WTC11 (cell line): ENCODE results near the gene TAS2R10. TPM values are rescaled to one million over a fixed set of nuclear protein-coding genes. Genes with fewer than 3 reads are reported as not detected.

ENCODE experiments used
- ATAC-seq: fragments of 200-7000 bp; cut with Tn5 transposase; 2 replicates; pipeline ENCODE4 v1.10.0; 2021; ENCODE audit warnings: mild to moderate bottlenecking, moderate library complexity
- CTCF ChIA-PET: fragments of 300-600 bp; sonication (Branson Sonifier 250); formaldehyde crosslinking; loops from one replicate; lab custom pipeline; 2021; ENCODE audit warnings: antibody characterized with exemption; lab: Charles Lee
- POLR2A ChIA-PET: fragments of 350-600 bp; sonication (Branson Sonifier 250); formaldehyde crosslinking; loops from one replicate; lab custom pipeline; 2021; ENCODE audit warnings: antibody characterized with exemption; lab: Charles Lee
- DNase-seq: peaks from one replicate; pipeline ENCODE4 v3.0.0; 2021; ENCODE audit warnings: low spot score
- H3K27ac Mint-ChIP-seq: 2 replicates; pipeline ENCODE4 v1.8.0; 2021; ENCODE audit warnings: mixed read lengths
- H3K27me3 Mint-ChIP-seq: 2 replicates; pipeline ENCODE4 v1.8.0; 2021; ENCODE audit warnings: low read depth, mild to moderate bottlenecking, moderate library complexity, mixed read lengths
- H3K36me3 Mint-ChIP-seq: 2 replicates; pipeline ENCODE4 v1.8.0; 2021; ENCODE audit warnings: mixed read lengths
- H3K4me1 Mint-ChIP-seq: 2 replicates; pipeline ENCODE4 v1.8.0; 2022; ENCODE audit warnings: mixed read lengths
- H3K4me3 Mint-ChIP-seq: 2 replicates; pipeline ENCODE4 v1.8.0; 2021; ENCODE audit warnings: mild to moderate bottlenecking, moderate library complexity, mixed read lengths
- H3K9me3 Mint-ChIP-seq: 2 replicates; pipeline ENCODE4 v1.8.0; 2021; ENCODE audit warnings: mixed read lengths
- ATF2 ChIP-seq: sonication (generic); formaldehyde crosslinking; IDR thresholded peaks from 2 replicates; pipeline ENCODE4 v1.8.1; 2022; ENCODE audit warnings: low read depth, missing genetic modification reagents, borderline replicate concordance
- CDX4 ChIP-seq: fragments of 250-450 bp; sonication (Bioruptor Pico); IDR thresholded peaks from 2 replicates; pipeline ENCODE4 v1.9.0; 2021; ENCODE audit warnings: moderate library complexity, mild to moderate bottlenecking, inconsistent platforms, borderline replicate concordance
- CREB1 ChIP-seq: sonication (generic); formaldehyde crosslinking; IDR thresholded peaks from 2 replicates; pipeline ENCODE4 v1.8.0; 2023; ENCODE audit warnings: mild to moderate bottlenecking, missing genetic modification reagents
- ETV6 ChIP-seq: sonication (generic); formaldehyde crosslinking; IDR thresholded peaks from 2 replicates; pipeline ENCODE4 v1.8.1; 2022; ENCODE audit warnings: mild to moderate bottlenecking, missing genetic modification reagents
- FOXJ3 ChIP-seq: sonication (generic); formaldehyde crosslinking; IDR thresholded peaks from 2 replicates; pipeline ENCODE4 v1.9.0; 2021; ENCODE audit warnings: missing genetic modification reagents, mild to moderate bottlenecking, borderline replicate concordance
- GRHL2 ChIP-seq: fragments of 250-450 bp; sonication (Bioruptor Pico); IDR thresholded peaks from 2 replicates; pipeline ENCODE4 v1.8.0; 2022; ENCODE audit warnings: mild to moderate bottlenecking, moderate library complexity; ENCODE audit not compliant: insufficient replicate concordance, severe bottlenecking
- MYBL2 ChIP-seq: sonication (generic); formaldehyde crosslinking; IDR thresholded peaks from 2 replicates; pipeline ENCODE4 v1.8.1; 2023; ENCODE audit warnings: mild to moderate bottlenecking, moderate library complexity, missing genetic modification reagents
- NR2C2 ChIP-seq: sonication (generic); formaldehyde crosslinking; IDR thresholded peaks from 2 replicates; pipeline ENCODE4 v1.8.0; 2022; ENCODE audit warnings: mild to moderate bottlenecking, missing genetic modification reagents
- PRRX2 ChIP-seq: fragments of 250-450 bp; sonication (Bioruptor Pico); IDR thresholded peaks from 2 replicates; pipeline ENCODE4 v1.8.0; 2021; ENCODE audit warnings: mild to moderate bottlenecking
- RELA ChIP-seq: sonication (generic); formaldehyde crosslinking; IDR thresholded peaks from 2 replicates; pipeline ENCODE4 v1.8.1; 2022; ENCODE audit warnings: missing genetic modification reagents, mild to moderate bottlenecking, borderline replicate concordance
- SMAD4 ChIP-seq: sonication (generic); formaldehyde crosslinking; IDR thresholded peaks from 2 replicates; pipeline ENCODE4 v1.8.0; 2022; ENCODE audit warnings: mild to moderate bottlenecking, missing genetic modification reagents
- TP53 ChIP-seq: sonication (generic); formaldehyde crosslinking; IDR thresholded peaks from 2 replicates; pipeline ENCODE4 v1.8.1; 2023; ENCODE audit warnings: mild to moderate bottlenecking, missing genetic modification reagents
- ZNF281 ChIP-seq: sonication (generic); formaldehyde crosslinking; IDR thresholded peaks from 2 replicates; pipeline ENCODE4 v1.8.0; 2023; ENCODE audit warnings: mild to moderate bottlenecking, missing genetic modification reagents
- ZNF396 ChIP-seq: fragments of 250-450 bp; sonication (Bioruptor Pico); IDR thresholded peaks from 2 replicates; pipeline ENCODE4 v1.8.0; 2021; ENCODE audit warnings: mild to moderate bottlenecking, moderate library complexity, borderline replicate concordance
- ZNF532 ChIP-seq: fragments of 250-450 bp; sonication (Bioruptor Pico); IDR thresholded peaks from 2 replicates; pipeline ENCODE4 v1.9.0; 2021; ENCODE audit warnings: mild to moderate bottlenecking, borderline replicate concordance
- total RNA-seq: library from RNA; stranded (reverse); gene quantifications from 3 replicates; pipeline ENCODE4 v1.2.3, GENCODE V29; 2021
- TF ChIP-seq, protein P1 (sequence below): fragments of 250-450 bp; sonication (Bioruptor Pico); IDR thresholded peaks from 2 replicates; pipeline ENCODE4 v1.9.0; 2021; ENCODE audit warnings: mild to moderate bottlenecking
- TF ChIP-seq, protein P2 (sequence below): sonication (generic); formaldehyde crosslinking; IDR thresholded peaks from 2 replicates; pipeline ENCODE4 v1.8.1; 2023; ENCODE audit warnings: mild to moderate bottlenecking, missing genetic modification reagents, moderate library complexity
- TF ChIP-seq, protein P3 (sequence below): sonication (generic); formaldehyde crosslinking; IDR thresholded peaks from 2 replicates; pipeline ENCODE4 v1.8.1; 2022; ENCODE audit warnings: mild to moderate bottlenecking, moderate library complexity, missing genetic modification reagents
- TF ChIP-seq, protein P4 (sequence below): fragments of 250-450 bp; sonication (Bioruptor Pico); IDR thresholded peaks from 2 replicates; pipeline ENCODE4 v1.8.0; 2021; ENCODE audit warnings: mild to moderate bottlenecking

Gene TAS2R10
- total RNA-seq, 1 experiment from 2014 or later, result not detected

DNA sequence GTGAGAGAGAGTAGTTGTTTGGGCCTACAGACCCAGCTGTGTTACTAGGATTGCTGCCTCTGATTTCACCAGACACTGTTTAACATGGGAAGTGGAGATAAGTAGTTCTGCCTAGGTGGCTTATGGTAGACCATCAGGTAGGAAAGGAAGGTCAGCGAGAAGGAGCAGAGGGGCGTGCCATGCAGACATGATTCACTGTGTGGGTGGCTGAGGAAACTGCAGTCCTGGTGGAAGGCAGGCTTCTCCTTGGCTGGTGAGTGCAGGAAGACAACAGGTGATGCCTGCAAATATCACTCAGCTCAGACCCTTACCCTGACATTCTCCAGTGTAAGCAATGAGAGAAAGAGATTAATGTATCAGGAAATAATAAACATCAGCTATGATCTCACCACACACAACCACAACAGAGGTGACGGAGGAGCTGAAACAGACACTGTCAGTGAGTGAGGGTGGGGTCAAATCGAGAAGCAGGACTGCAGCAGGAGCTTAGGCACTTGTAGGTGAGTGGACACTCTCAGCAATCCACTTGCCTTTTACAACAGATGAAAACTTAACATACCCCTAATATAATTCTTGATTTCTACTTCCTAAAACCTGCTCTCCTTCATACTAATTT is 25.2 kb upstream of the TAS2R10 start:
- POLR2A ChIA-PET, result no interaction called here
- peaks cover 23% of the 10 kb centered on the region for H3K36me3 Mint-ChIP-seq

DNA sequence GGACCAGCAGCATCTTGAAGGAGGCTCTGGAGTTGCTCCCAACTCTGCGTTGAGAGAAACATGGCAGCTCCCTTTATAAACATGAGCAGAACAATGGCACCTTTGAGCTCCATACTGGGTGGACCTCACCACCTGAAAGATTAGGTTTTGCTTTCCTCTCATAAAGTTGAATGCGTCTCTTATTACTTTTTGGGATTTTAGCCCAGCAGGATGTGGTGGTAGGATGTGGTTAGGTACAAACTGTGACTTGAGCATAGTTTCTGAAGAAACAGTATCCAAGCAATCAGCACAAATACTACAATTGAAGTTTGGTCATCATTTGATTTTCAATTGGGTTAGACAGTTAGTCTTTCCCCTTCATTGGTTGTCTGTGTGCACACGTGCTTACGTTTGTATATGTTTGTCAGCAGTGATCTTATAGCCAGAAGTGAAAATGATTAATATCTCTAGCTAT is 23.3 kb upstream of the TAS2R10 start, which contains the start of gene PRR4:
Gene PRR4, minus strand, starts transcription at position 51 of the 454 bp plus-strand sequence. Its CDS starts 38 bp downstream, at position 13.
- H3K4me3 Mint-ChIP-seq, result no peak within 1 kb of the TSS
- ChIA-PET POLR2A (no interaction called here), CTCF (no interaction called here)
- peaks cover 3% of the 10 kb centered on the region; the same call in 1 of the 2 replicates for H3K4me1 Mint-ChIP-seq
- peaks cover under 1% of the 10 kb centered on the region for H3K9me3 Mint-ChIP-seq
- H3K36me3 Mint-ChIP-seq, result peaks cover 5% of the 10 kb centered on the region
- DNase-seq (no peak), ATAC-seq (no peak)
- H3K27ac Mint-ChIP-seq, result no peak within 1 kb of the TSS
- H3K27me3 Mint-ChIP-seq, result no peaks in the 10 kb centered on the region
- TF ChIP-seq MYBL2 (CRISPR knock-in tag), result no peak
- TF ChIP-seq, protein P1, sequence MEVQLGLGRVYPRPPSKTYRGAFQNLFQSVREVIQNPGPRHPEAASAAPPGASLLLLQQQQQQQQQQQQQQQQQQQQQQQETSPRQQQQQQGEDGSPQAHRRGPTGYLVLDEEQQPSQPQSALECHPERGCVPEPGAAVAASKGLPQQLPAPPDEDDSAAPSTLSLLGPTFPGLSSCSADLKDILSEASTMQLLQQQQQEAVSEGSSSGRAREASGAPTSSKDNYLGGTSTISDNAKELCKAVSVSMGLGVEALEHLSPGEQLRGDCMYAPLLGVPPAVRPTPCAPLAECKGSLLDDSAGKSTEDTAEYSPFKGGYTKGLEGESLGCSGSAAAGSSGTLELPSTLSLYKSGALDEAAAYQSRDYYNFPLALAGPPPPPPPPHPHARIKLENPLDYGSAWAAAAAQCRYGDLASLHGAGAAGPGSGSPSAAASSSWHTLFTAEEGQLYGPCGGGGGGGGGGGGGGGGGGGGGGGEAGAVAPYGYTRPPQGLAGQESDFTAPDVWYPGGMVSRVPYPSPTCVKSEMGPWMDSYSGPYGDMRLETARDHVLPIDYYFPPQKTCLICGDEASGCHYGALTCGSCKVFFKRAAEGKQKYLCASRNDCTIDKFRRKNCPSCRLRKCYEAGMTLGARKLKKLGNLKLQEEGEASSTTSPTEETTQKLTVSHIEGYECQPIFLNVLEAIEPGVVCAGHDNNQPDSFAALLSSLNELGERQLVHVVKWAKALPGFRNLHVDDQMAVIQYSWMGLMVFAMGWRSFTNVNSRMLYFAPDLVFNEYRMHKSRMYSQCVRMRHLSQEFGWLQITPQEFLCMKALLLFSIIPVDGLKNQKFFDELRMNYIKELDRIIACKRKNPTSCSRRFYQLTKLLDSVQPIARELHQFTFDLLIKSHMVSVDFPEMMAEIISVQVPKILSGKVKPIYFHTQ (CRISPR knock-in tag), result no peak
- no peak for TF ChIP-seq GRHL2 (CRISPR knock-in tag)
- TF ChIP-seq, protein P2, sequence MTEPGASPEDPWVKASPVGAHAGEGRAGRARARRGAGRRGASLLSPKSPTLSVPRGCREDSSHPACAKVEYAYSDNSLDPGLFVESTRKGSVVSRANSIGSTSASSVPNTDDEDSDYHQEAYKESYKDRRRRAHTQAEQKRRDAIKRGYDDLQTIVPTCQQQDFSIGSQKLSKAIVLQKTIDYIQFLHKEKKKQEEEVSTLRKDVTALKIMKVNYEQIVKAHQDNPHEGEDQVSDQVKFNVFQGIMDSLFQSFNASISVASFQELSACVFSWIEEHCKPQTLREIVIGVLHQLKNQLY (CRISPR knock-in tag), result no peak
- no peak for TF ChIP-seq ZNF396
- no peak for TF ChIP-seq FOXJ3 (CRISPR knock-in tag)
- no peak for TF ChIP-seq ZNF532 (CRISPR knock-in tag)
- TF ChIP-seq CREB1 (CRISPR knock-in tag), result no peak
- TF ChIP-seq, protein P3, sequence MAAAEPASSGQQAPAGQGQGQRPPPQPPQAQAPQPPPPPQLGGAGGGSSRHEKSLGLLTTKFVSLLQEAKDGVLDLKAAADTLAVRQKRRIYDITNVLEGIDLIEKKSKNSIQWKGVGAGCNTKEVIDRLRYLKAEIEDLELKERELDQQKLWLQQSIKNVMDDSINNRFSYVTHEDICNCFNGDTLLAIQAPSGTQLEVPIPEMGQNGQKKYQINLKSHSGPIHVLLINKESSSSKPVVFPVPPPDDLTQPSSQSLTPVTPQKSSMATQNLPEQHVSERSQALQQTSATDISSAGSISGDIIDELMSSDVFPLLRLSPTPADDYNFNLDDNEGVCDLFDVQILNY (CRISPR knock-in tag), result no peak
- TF ChIP-seq RELA (CRISPR knock-in tag), result no peak
- TF ChIP-seq SMAD4, result no peak
- TF ChIP-seq ATF2 (CRISPR knock-in tag), result no peak
- TF ChIP-seq TP53, result no peak
- no peak for TF ChIP-seq NR2C2 (CRISPR knock-in tag)
- TF ChIP-seq, protein P4, sequence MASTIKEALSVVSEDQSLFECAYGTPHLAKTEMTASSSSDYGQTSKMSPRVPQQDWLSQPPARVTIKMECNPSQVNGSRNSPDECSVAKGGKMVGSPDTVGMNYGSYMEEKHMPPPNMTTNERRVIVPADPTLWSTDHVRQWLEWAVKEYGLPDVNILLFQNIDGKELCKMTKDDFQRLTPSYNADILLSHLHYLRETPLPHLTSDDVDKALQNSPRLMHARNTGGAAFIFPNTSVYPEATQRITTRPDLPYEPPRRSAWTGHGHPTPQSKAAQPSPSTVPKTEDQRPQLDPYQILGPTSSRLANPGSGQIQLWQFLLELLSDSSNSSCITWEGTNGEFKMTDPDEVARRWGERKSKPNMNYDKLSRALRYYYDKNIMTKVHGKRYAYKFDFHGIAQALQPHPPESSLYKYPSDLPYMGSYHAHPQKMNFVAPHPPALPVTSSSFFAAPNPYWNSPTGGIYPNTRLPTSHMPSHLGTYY (CRISPR knock-in tag), result no peak
- no peak for TF ChIP-seq ETV6 (CRISPR knock-in tag)
- no peak for TF ChIP-seq CDX4 (CRISPR knock-in tag)
- TF ChIP-seq ZNF281 (CRISPR knock-in tag), result no peak

More for the DNA sequence above, 25.2 kb upstream of the TAS2R10 start:
- Mint-ChIP-seq H3K9me3 (peaks cover 12% of the 10 kb centered on the region), H3K4me3 (no peak overlapping the region), H3K27me3 (peaks cover 4% of the 10 kb centered on the region; the same call in 1 of the 2 replicates), H3K4me1 (no peaks in the 10 kb centered on the region), H3K27ac (no peak overlapping the region)
- TF ChIP-seq PRRX2 (CRISPR knock-in tag) (no peak), ETV6 (CRISPR knock-in tag) (no peak), ZNF396 (no peak)
- CTCF ChIA-PET, result no interaction called here
- DNase-seq, result no peak
- no peak for ATAC-seq
